ENCODE data around the gene IFITM5.
"Not testable (repeated sequence)": the region's sequence is repeated elsewhere in the genome, so short reads cannot be mapped to it uniquely, and the experiment has no call there.

IFITM5 gene

DNA sequence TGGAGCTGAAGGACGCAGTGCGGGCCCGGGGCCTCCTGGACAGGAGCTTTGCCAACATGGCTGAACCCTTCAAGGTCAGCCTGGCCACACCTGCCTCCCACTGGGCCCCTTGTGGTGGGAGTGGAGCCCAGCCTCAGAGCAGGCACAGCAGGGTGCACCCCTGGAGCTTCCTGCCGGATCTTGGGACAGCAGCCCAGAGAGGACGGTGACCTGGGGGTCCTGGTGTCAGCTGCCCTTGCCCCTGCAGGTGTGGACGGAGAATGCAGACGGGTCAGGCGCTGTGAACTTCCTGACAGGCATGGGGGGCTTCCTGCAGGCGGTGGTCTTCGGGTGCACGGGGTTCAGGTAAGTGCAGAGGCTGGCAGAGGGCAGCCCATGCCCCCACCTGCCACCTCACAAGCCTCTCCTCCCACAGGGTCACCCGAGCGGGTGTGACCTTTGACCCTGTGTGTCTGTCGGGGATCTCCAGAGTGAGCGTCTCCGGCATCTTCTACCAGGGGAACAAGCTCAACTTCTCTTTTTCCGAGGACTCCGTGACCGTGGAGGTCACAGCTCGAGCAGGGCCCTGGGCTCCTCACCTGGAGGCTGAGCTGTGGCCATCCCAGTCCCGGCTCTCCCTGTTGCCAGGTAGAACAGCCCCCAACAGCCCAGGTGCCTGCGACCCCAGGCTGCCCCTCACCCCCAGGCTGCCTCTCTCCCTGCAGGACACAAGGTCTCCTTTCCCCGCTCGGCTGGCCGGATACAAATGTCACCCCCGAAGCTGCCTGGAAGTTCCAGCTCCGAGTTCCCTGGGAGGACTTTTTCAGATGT is 5.3 kb downstream of the IFITM5 start:
- DNase-seq: no peak

DNA sequence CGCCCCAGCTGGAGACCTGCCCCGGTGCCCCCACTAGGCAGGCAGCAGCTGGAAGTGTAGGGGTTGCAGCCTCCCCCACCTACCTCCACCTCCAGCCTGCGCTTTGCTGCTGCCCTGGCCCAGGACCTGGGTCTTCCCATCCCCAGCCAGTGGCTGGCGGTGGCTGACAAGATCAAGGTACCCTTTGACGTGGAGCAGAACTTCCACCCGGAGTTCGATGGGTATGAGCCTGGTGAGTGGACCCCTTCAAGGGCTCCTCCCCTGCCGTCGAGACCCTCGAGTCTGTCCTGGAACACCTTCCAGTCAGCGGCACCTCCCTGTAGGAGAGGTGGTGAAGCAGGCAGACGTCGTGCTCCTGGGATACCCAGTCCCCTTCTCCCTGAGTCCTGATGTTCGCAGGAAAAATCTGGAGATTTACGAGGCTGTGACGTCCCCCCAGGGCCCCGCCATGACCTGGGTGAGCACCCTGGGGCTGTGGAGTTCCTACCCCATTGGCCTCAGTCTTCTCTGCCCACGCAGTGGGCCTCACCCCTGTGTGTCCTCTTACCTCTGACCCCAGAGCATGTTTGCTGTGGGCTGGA is 6.0 kb downstream of the IFITM5 start:
- DNase-seq: no peak

DNA sequence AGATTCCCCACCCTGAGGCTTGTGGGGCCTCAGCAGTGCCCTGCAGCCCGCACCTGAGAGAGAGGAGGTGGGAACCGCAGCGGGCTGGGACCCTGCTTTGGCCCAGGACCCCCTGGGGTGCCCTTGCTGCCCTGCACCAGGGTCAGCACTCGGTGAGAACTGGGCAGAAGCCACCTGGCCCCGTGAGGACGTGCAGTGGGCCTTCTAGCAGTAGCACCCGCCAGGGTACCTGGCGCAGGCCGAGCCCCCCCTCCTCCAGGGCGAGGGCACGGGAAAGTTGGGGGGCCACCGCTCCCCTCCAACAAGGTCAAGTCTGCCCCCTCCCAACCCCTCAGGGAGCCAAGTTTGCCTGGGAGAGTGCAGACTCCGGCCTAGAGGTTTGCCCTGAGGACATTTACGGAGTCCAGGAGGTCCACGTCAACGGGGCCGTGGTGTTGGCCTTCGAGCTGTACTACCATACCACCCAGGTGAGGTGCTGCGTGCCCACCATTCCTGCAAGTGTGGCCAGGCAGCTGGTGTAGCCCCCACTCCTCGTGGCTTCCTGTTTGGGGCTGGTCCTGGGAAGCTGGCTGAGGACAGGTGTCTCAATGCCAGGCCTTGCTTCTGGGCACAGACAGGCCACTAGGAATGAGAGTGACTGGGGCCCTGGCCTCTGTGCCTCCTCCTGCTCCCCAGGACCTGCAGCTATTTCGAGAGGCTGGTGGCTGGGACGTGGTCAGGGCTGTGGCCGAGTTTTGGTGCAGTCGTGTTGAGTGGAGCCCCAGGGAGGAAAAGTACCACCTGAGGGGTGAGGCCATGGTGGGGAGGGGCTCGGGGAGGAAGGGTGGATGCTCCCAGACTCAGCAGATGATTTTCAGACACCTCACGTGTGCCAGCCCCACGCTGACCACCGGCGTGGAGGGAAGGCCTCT is 6.9 kb downstream of the IFITM5 start:
- no peak for DNase-seq

DNA sequence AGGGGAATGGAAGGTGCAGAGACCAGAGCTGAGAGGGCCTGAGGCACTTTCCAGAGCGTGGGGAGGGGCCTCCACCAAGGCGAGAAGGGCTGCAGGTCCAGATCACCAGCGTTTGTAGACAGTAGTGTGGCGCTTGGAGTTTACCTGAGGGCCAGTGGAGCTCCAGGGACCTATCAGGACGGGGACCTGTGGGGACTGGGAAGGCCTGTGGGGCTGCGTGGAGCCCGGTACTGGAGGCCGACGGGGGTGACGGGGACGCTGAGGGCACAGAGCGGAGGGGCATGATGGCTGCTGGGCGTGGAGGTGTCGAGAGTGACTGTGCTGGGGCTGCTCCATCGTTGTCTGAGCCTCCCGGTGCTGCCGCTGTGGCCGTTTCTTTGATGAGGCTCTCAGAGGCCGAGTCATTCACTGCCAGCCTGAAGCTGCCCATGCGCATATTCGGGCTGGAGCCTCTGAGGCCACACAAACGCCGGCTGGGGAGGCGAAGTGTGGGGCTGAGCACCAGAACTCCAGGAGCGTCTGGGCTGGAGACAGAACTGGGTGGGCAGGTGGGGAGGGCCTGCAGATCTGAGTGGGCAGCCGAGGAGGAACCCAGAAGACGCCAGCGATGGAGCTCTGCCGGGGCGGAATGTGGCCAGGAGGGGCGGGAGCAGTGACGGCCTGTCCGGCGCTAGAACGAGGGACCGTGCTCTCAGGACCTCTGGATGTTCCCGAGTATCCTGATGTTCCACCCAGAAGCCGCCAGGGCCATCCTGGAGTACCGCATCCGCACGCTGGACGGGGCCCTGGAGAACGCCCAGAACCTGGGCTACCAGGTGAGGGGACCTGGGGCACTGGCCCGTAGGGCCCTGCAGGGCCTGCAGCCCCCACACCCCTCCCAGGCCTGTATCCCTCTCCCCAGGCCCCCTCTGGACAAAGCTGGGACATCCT is 7.8 kb downstream of the IFITM5 start:
- no peak for DNase-seq

DNA sequence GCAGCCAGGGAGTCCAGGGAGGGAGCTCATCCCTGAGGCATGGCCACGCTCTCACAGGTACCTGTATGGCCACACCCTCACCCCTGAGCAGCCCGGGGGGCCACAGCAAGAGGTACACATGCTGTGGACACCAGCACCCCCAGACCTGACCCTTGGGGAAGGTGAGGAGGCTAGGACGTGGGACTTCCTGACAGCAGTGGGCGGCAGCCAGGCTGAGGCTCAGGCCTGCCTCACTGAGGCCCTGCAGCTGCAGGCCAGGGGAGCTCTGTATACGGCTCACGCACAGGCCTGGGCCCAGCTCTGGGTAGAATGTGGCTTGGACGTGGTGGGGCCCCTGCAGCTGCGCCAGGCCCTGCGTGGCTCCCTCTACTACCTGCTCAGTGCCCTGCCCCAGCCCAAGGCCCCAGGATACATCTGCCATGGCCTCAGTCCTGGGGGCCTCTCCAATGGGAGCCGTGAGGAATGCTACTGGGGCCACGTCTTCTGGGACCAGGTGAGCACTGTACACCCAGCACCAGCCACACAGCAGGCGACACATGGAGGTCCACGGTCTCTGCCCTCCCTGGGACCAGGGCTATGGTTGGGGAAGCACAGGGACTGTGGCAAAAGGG is 8.6 kb downstream of the IFITM5 start:
- no peak for DNase-seq

DNA sequence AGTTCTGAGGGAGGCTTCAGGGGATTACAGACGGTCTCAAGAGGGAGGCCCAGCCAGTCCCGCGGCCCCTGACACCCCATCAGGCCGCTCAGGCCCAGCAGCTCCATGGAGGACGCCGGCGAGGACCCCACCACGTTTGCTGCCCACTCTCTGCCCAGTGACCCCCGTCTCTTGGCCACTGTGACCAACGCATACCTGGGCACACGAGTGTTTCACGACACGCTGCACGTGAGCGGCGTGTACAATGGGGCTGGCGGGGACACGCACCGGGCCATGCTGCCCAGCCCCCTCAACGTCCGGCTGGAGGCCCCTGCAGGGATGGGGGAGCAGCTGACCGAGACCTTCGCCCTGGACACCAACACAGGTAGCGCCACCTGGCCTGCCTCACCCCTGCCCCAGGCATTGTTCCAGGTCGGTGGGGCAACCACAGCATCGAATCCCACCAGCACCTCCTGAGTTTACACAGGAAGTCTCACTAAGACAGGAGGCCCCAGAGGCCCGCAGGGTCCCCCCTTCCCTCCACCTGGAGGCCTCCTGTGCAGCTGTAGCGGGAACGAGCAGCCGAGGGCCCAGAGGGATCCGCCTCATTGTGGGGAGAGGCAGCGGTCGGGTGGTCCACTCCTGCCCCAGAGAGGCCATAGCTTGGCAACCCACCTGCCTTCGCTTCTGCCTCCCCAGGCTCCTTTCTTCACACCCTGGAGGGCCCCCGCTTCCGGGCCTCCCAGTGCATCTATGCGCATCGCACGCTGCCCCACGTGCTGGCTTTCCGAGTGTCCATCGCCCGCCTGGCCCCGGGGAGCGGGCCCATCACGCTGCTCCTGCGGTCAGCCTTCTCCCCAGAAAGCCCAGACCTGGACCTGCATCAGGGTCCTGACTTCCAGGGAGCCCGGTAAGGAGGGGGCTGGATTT is 9.4 kb downstream of the IFITM5 start:
- no peak for DNase-seq

DNA sequence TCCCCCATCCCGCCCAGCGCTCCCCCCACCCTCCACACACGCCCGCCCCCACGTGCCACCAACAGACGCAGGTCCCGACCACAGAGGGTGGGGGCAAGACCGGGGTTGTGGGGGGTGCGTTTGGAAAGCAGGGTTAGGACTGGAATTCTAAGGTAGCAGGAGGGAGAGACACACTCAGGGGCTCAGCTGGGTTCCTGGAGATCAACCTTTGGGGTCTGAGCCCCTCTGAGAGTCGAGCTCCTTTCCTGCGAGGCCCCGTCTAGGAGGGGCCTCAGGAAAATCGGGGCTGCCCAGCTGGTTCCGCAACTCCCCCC is 10.0 kb downstream of the IFITM5 start:
- no peak for DNase-seq

DNA sequence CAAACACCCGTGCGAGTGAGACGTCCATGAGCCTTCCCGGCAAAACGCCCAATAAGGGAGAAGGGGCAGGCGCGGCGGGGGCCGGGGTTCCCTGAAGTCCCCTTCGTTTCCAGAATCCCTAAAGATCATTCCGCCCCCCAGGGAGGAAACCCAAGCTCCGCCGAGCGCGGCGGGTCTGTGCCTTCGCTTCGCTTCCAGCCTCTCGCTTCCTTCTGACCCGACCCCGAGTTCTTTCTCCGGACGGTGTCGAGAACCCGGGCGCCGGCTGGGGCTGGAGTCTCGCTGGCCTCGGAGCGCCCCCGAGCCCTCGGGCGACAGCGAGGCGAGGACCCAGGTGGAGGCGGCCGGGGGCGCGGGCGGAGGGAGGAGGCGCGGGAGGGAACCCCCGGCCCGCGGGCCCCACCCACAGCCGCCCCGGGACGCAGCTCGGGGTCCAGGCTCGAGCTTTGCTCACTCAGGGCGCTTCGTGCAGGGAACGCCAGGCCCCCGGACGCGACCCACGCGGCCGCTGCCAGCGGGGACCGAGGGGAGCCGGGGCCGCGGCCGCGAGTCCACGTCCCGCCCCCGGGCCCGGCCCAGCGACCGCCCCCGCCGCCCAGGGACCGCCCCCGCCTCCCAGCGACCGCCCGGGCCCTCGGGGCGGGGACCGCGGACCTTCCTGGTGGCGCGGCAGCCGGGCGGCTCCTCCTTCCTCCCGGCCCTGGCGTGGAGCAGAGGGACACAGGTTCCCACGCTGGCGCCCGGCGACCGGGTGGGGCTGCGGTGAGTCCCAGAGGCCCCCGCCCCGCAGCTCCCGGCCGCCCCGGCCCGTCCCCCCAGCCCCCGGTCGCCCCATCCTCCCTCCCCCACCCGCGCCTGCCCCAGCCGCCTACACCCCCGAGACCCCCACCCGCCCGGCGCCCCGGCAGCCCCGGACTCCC is 10.6 kb downstream of the IFITM5 start, which contains the start of gene PGGHG:
Gene PGGHG, plus strand, starts transcription at position 649 of the 920 bp plus-strand sequence. CDS start 691 bp downstream, outside the sequence.
- DNase-seq: no peak

DNA sequence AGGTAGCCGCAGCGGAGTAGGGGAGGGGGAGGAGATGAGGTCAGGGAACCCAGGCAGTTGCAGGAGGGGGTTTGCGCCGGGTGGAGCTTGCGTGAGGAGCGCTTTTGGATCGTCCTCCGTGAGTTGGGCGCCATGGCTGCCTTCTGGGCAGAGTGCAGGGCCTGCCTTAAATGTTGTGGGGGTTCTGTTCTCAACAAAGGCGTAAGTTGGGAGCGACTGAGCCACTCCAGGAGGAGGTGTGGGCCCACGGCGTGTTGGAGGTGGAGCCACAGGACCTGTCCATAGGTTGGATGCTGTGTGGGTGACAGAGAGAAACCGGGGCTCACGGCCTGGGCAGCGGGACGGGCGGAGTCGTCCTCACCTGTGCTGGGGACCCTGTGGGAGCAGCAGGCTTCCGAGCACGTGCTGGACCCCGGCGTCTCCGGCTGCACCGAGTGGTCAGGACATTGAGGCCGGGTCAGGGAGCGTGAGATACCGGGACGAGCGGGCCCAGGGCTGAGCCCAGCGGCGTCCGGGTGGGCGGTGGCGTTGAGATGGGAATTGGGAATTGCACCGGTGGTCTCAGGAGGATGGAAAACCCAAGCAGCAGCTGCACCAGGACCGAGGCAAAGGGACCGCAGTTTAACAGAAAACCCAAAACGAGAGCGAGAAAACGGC is 11.4 kb downstream of the IFITM5 start:
- DNase-seq: no peak

- DNase-seq: not testable (repeated sequence)
These were observed 12.1 kb downstream of the IFITM5 start for GRCh38 chr11:286977-287820.

DNA sequence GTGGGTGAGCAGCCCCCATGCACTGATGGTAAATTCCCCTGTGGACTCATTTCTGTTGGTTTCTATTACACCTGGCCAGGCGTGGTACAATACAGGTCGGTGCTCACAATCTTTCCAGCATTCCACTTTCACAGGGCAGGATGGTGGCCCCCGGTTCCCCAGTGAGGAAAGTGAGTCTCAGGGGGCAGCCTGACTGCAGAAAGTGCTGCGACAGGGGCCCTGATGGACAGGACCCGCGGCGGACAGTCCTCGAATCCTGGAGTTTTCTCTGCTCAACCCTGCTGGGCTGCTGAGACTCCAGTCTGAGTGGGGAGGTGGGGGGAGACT is 13.5 kb downstream of the IFITM5 start:
- DNase-seq: no peak

GRCh38 chr11:285021-285893 is 14.1 kb downstream of the IFITM5 start:
- DNase-seq: no peak

- DNase-seq: no peak
These were observed 15.0 kb downstream of the IFITM5 start for GRCh38 chr11:284105-285020.

DNA sequence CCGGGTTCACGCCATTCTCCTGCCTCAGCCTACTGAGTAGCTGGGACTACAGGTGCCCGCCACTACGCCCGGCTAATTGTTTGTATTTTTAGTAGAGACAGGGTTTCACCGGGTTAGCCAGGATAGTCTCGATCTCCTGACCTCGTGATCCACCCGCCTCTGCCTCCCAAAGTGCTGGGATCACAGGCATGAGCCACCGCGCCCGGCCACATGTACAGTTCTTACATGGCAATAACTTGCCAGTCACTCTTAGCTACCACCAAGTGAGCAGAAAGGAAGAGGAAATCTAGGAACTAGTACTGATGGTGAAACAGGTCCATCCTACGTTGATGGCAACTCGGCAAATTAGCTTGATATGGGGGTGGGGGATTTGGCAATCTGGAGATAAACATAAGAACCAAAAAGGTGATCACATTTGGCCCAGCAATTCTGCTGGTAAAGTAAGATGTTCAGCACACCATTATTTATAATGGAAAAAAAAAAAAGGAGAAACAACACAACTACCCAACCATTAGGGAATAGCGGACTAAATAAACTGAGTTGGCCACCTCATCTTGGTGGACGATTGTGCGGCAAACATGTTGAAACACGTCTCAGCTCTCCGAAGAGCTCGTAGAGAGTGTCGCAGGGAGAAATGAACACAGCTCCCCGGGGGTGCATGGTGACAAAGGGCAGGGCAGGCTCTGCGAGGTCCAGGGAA is 15.8 kb downstream of the IFITM5 start:
- DNase-seq: no peak

- no peak for DNase-seq
These were observed 16.5 kb downstream of the IFITM5 start for GRCh38 chr11:282630-283360.
